HG02610 (cell line): ENCODE results near the gene OPN1MW3.
A peak's percentile ranks its signal among the peaks of the same experiment; 100 is the strongest.
"Not testable (repeated sequence)": the region's sequence is repeated elsewhere in the genome, so short reads cannot be mapped to it uniquely, and the experiment has no call there.

Source experiments
- ATAC-seq: cut with Tn5 transposase; IDR thresholded peaks from one replicate; pipeline ENCODE4 v1.9.1; 2021; ENCODE audit warnings: mild to moderate bottlenecking, moderate library complexity; ENCODE audit not compliant: unreplicated experiment

The OPN1MW3 gene

DNA sequence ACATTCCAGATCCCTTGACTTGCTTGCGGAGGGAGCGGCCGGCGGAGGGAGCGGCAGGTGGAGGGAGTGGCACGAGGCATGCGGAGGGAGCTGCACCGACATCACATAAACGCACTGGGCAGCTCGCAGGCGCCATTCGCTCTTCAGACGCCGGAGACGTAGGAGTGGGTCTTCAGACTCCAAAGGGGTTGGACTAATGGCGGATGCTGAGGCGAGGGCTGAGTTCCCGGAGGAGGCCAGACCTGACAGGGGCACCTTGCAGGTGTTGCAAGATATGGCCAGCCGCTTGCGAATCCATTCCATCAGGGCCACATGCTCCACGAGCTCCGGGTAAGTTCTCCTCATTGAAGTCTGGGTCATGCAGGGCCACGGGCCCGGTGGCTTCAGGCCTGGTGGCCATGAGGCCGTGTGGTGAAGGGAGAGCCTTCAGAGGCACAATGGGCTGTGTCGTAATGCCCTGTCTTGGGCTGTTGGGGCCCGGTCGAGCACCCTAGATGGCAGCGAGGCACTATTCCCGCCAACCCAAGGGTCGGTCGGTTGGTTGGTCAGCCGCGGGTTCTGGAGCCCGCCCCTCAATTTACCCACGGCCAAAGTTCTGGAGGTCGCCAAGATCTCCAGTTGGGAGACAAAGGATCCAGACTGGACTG is 38.4 kb downstream of the OPN1MW3 start, which contains the start of gene TKTL1:
Gene TKTL1, plus strand, starts transcription at position 132 of the 647 bp plus-strand sequence. Its CDS starts 65 bp downstream, at position 197.
- no peak for ATAC-seq

GRCh38 chrX:154296731-154297130 is 39.3 kb downstream of the OPN1MW3 start:
- ATAC-seq, result no peak

DNA sequence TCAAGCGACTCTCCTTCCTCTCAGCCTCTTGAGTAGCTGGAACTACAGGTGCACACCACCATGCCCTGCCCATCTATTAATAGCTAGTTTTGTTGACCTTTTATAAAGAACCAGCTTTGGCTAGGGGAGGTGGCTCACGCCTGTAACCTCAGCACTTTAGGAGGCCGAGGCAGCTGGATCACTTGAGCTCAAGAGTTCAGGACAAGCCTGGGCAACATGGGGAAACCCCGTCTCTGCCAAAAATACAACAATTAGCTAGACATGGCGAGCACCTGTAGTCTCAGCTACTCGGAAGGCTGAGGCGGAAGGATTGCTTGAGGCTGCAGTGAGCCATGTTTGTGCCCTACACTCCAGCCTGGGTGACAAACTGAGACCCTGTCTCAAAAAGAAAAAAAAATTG is 40.9 kb downstream of the OPN1MW3 start:
- peak; percentile 45 for ATAC-seq

GRCh38 chrX:154300816-154301215 is 43.4 kb downstream of the OPN1MW3 start:
- no peak for ATAC-seq

DNA sequence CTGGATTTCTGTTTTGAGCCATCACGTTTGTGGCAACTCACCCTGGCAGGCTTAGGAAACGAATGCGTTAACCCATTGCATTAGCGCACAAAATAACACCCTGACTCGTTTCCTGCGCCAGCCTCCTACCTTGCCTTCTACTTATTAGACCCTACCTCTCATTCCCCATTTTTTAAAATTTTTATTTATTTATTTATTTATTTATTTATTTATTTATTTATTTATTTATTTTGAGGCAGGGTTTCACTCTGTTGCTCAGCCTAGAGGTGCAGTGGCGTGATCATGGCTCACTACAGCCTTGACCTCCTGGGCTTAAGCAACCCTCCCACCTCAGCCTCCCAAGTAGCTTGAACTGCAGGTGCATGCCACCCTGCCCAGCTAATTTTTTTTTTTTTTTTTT is 45.6 kb downstream of the OPN1MW3 start:
- not testable (repeated sequence) for ATAC-seq

GRCh38 chrX:154303476-154303875 is 46.1 kb downstream of the OPN1MW3 start:
- no peak for ATAC-seq

DNA sequence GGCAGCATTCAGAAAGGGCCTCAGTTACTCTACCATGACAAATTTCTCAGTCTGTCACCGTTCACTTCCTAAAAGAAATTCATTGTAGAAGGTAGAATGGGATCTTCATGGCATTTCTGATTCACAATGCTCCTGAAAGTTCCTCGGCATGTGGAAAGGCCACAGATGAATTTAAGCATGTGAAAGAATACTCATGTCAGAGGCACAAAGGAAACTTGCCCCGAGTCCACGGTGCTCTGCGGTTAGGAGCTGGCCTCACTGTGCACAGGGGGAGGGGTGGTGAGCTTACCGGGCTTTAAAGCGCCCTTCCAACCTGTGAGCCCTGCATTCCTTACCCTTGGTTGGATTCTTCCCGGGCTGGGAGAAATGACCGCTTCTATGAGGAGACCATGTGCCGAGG is 47.5 kb downstream of the OPN1MW3 start:
- no peak for ATAC-seq

- no peak for ATAC-seq
These were observed 48.3 kb downstream of the OPN1MW3 start for GRCh38 chrX:154305541-154306205.

DNA sequence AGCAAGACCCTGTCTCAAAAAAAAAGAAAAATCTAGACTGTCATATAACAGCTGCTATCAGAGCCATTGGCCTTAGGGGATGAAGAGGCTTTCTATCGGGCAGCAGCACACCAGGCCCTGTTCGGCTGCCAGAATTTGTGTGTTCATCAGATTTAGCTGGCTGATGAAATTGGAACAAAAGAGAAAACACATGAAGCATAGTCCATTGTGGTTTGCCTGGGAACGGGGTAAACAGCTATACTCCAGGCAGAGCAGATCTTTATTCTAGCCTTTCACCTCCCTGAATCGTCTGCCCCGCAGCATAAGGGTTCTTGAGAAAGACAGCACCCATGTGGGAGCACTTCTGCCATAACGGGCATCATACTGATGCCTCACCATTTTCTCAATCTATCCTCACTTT is 49.8 kb downstream of the OPN1MW3 start:
- ATAC-seq, result no peak

GRCh38 chrX:154308108-154308946 is 50.9 kb downstream of the OPN1MW3 start:
- ATAC-seq, result no peak

DNA sequence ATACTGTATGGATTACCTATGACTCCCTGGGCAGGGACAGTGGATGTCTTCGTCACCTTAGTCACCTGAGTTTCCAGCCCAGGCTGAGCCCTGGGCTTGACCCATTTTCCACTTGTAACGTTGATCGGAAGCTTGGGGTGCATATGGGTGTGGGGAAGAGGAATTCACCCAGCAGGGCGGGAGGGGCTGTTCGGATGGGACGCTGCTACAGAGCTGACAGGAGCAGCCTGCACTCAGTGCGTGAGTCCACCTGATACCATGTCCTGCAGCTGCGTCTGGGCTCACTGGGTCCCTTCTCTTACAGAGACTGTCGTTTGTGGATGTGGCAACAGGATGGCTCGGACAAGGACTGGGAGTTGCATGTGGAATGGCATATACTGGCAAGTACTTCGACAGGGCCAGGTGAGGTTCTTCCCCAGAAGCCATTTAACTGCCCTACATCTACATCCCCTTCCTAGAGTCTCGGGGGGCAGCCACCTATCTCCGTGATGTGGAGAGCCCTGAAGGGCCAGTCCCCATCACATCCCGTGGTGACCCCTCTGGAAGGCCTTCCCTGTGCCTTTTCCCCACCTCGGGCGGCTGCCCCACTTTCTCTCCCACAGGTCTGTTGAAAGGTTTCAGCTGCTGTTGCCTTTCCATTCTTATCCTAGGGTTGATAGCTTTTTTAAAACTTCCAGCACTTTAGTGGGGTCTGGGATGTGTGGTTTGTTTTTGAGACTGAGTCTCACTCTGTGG is 51.8 kb downstream of the OPN1MW3 start:
- no peak for ATAC-seq

DNA sequence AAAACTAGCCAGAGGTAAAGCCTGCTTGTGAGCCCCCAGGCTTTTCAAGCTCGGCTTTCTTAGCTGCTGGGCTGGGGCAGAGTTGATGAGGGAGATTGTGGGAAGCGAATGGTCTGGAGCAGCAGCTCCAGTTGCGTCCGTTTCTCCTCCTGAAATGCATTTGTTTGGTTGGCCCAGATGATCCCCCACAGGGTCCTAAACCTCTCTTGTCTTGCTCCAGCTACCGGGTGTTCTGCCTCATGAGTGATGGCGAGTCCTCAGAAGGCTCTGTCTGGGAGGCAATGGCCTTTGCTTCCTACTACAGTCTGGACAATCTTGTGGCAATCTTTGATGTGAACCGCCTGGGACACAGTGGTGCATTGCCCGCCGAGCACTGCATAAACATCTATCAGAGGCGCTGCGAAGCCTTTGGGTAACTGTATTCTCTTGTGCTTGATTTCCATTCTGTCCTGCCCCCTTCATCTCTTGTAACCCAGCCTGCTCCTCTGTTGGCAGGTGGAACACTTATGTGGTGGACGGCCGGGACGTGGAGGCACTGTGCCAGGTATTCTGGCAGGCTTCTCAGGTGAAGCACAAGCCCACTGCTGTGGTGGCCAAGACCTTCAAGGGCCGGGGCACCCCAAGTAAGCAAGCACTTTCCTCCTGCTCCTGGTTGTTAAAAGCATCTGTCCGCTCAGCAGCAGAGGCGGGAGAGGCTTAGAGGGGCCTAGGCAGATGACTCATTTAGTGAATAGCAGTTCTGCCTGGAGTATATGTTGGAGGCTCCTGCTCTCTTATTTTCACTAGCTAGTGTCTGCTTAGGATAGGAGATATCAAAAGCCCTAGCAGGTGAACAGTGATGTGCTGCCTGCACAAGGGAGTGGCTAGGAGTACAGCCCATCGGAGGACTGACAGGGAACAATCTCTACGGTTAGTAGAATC is 53.5 kb downstream of the OPN1MW3 start:
- ATAC-seq, result no peak

GRCh38 chrX:154312116-154312515 is 54.7 kb downstream of the OPN1MW3 start:
- ATAC-seq, result no peak

- ATAC-seq, result no peak
These were observed 55.8 kb downstream of the OPN1MW3 start for GRCh38 chrX:154313147-154313546.

GRCh38 chrX:154315416-154315815 is 58.0 kb downstream of the OPN1MW3 start:
- ATAC-seq, result no peak

- no peak for ATAC-seq
These were observed 60.1 kb downstream of the OPN1MW3 start for GRCh38 chrX:154317391-154317995.

- ATAC-seq, result no peak
These were observed 63.0 kb downstream of the OPN1MW3 start for GRCh38 chrX:154320406-154320805.
